ENCODE results near the gene MAPK10.
A peak's percentile ranks its signal among the peaks of the same experiment; 100 is the strongest.
"Not testable (repeated sequence)": the region's sequence is repeated elsewhere in the genome, so short reads cannot be mapped to it uniquely, and the experiment has no call there.

MAPK10 gene

DNA sequence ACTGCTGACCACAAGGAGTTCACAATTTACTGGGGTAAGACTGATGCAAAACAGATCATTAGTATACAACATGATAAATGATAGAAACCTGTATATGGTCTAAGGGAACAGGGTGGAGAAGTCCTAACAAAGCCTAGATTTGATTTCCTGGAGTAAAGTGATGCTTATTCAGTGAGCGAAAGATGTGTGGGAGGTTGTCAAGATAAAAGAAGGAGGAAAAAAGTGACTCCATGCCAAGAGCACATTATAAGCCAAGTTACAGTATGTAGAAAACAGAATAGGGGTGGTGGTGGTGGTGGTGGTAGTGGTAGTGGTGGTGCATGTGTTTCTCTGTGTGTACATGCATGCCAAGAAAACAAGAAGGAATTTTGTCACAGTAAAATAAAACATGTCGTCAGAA, 325.2 kb downstream of the MAPK10 start:
- DNase-seq (ENCODE audit: low spot score) = no peak

DNA sequence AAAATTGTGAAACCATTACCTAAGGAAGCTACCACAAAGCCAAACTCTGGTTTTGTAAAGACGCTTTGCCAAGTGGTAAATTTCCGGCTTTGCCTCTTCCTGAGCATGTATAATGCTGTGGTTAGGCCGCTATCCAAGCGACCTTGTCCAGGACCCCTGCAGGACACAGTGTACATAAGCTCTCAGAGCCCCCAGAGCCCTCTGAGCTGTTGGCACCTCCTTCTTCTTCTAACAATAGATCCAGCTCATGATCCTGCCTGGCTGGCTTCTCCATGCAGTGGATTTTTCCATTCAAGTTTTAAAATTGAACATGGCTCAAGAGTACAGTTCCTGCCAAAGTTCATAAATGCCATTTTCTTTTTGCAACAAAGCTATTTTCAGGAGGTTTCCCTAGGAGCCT, 326.7 kb downstream of the MAPK10 start:
- no peak for DNase-seq (ENCODE audit: low spot score)

DNA sequence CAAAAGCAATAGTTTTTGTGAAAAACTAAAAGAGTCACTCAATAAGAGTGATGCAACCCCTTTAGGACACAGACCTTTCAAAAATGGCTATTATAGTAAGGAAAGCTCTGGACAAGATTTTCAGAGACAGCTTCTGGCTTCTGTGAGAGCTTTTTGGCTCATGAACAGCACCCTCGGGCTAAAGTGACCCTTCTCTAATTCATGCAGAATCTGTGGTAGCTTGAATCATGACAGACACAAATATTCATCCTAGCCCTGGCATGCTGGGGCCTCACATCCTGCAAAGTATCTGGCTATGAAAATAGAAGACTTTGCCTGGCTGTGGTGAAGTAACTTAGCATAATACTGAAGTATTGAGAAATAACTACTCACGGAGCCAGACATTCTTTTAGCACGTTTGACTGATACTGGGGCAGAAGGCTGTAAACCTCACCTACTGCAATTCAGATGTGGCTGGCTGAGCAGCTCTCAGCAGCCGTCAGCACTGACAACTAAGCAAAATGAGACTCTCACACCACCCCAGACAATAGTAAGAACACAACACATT, 327.3 kb downstream of the MAPK10 start:
- no peak for DNase-seq (ENCODE audit: low spot score)

DNA sequence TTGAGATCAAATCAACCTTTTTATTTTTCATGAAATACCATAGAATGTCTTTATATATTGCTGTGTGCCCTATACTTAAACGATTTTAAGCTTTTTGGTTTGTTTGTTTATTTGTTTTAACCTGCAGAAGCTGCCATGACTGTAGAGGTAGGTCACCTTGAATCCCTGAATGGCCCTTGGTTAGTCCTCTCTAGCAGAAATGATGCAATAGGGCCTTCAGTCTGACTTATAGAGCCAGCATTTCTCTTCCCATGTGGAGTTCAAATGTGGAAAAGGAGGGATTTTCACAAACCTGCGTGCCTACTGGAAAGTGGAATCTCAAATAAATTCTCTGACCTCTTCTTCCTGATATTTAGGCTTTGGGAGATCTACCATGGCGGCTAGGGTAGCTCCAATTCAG, 327.9 kb downstream of the MAPK10 start:
- DNase-seq (ENCODE audit: low spot score) = no peak

DNA sequence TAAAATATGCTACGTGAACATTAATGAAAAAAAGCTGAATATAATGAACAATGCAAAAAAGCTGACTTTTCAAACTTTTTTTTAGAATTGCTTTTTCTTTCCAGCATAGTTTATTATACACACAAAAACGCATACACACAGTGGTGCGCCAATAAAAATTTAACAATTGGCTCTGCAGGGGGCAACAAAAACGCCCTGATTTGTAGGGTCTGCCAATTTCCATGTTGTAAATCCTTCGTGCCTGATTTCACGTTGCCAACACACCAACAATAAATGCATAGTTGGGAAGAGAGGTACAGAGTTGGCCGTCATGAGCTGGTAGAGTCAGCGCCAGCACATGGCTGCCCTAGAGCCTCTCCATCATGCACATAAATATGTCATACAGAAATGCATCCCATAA, 333.1 kb downstream of the MAPK10 start:
- no peak for DNase-seq (ENCODE audit: low spot score)

DNA sequence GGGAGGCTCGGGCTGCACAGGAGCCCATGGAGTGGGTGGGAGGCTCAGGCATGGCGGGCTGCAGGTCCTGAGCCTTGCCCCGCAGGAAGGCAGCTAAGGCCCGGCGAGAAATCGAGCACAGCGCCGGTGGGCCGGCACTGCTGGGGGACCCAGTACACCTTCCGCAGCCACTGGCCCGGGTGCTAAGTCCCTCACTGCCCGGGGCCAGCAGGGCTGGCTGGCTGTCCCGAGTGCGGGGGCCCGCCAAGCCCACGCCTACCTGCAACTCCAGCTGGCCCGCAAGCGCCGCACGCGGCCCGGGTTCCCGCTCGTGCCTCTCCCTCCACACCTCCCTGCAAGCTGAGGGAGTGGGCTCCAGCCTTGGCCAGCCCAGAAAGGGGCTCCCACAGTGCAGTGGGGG, 338.2 kb downstream of the MAPK10 start:
- DNase-seq (ENCODE audit: low spot score) = not testable (repeated sequence)

DNA sequence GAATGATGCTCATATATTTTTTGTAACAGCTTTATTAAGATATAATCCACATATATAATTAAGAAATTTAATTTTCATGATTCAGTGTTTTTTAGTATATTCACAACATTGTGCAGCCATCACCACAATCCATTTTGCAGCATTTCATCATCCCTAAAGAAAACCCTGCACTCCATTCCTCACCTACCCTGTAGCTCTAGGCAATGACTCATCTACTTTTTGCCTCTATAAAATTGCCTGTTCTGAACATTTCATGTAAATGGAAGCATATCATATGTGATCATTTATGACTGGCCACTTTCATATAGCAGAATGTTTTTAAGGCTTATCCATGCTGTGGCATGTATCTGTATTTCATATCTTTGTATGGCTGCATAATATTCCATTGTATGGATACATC, 339.9 kb downstream of the MAPK10 start:
- no peak for DNase-seq (ENCODE audit: low spot score)

DNA sequence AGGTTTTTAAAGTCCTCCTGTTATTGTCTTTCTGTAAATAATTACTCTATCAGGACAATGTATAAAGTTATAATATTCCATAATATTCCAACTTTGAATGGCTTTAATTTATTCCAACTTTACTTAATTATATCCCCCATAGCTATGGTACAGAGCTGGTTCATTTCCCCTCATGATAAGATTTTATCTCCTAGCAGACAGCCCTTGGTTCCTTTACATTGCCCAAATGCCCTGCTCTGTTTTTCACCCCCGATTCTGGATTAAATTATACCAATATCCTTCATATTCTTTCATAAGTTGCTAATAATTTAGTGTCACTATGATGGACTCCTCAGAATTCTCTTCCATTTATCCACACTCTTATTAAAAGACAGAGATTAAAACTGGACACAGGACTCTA, 340.5 kb downstream of the MAPK10 start:
- DNase-seq (ENCODE audit: low spot score) = no peak

DNA sequence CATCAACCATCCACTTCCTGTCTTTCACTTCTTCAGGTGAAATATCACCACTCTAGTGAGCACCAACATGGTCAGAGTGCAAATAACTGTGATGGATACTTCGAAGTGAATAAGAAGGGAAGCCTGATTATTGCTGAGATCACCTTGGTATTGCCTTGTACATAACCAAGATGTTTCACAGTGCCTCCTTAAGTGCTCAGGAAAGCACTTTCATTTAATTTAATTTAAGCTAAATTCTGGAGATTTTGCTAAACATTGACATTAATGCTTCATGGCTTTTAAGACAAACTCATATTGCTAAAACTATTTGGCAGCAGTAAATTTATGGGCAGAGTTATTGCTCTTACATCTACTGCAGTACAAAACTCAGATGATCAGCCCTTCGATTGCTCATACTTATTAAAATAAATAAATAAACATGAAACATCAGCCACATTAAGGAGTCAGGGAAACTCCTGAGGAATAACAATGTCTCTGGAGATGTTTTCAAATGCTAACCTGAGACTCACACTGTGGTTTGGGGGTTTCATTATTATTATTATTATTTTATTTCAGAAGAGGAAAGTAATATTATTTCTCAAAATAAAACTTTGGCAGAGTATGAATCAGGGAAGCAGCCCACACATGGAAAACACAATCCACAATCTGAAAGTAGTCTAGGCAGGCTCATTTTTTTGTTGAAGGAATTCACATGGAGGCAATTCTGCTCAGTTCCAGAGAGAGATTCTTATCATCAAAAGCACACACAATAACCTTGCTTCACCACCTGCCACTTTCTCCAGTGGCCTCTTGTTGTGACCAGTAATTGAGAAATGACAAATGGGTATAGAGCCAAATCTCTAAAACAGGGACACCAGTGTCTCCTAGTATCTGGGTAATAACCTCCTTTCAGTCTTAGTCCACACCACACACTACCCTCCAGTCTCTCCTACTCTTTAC, 344.2 kb downstream of the MAPK10 start:
- DNase-seq (ENCODE audit: low spot score) = no peak

DNA sequence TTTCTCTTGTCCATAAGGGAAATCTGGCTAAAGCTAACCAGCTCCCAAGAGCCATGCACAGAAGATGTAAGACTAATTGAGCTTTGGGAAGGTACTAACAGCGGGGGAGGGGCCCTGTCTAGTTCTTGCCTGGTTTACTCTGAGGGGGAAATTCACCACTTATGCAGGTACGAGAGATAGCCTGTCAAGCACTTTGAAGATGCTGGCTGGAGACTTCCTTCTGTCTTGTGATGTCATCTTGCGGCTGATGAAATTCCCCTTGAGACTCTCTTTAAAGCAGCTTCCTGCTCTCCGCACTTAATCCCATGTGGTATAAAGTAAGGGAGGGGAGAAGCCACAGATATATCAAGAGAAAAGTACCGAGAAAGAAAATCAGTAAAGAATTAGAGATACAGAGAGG, 345.3 kb downstream of the MAPK10 start:
- no peak for DNase-seq (ENCODE audit: low spot score)

DNA sequence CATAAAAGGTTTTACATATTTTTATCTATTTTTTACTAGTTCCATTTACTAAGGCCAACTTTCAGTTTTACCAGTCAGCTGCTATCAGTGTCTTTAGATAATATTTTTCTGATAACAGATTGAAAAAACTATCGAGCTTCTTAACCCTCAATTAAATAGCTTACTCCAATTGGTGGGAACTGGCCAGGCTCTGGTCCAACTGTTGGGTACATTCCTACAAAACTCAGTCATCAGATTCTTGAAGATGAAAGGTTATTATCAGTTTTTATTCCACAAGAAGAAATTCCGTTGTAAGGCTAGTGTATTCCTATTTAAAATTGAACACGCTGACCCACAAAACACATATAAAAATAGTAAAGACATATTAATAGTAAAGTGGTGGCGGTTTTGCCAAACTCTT, 346.2 kb downstream of the MAPK10 start:
- DNase-seq (ENCODE audit: low spot score) = no peak

DNA sequence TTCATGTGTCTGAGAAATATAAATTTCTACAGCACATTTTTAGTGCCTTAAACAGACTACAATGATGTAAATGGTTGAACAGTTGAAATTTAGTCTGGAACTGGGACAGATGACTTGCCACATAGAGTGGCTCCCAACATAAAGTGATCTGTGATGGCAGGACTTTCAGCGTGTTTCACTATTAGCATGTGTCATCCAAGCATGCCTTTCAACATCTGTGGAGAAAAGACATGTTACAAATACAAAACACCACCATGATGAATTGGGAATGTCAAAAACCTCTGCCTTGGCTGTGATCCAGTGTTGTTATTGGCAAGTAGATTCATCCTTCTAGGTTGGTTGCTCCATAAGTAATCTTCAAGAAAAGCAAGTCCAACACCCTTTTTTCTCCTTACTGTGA, 348.7 kb downstream of the MAPK10 start:
- DNase-seq (ENCODE audit: low spot score) = no peak

DNA sequence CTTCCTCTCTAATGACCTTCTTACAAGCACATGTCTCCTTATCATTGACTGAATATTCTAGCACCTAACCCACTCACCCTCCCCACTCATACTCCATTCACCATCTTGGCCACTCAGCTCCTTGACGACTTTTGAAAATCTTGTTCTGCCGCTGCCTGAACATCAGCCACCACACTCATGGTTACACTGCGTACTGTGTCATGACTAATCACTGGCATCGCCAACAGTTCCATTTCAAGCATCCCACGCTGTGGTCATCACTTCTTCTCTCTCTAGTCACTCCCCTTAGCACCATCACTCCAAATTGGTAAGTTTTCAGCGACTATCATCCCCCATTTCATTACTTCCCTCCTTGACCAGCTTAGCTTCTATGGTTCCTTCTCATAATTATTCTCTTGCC, 352.8 kb downstream of the MAPK10 start:
- DNase-seq (ENCODE audit: low spot score) = no peak

DNA sequence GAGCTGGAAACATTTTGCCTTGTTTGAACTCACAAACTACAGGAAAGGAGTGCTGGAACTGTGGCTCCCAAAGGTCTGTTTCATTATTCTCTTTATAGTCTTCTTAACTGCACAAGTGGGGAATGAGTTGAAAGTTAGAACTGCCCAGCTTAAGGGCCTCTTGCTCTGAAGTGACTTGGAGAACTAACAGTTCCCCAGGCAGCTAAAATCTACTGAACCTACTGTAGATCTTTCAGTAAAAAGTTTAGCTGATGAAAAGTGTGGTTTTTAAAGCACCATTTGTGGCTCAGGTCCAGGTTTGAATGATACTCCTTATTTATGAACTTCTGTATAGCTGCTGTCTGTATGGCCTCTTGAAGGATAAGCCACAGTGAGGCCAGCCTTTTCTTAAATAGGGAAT, 353.8 kb downstream of the MAPK10 start:
- no peak for DNase-seq (ENCODE audit: low spot score)

DNA sequence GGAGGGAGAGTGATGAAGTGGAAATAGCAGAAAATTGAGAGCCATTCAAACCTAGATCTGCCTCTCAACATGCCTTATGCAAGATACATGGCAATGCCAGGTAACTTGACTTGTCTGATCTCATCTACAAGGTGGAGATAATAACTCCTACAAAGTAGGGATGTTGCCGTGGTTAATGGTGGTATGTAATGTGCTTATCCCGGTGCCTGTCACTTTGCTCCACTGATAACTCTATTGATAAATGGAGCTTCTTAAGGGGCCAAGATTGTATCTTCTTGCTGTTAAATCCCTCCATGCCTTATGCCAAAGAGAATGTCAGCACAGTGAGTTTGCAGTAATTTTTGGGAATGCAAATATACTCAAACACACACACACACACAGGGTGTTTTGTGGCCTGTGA, 355.8 kb downstream of the MAPK10 start:
- no peak for DNase-seq (ENCODE audit: low spot score)

DNA sequence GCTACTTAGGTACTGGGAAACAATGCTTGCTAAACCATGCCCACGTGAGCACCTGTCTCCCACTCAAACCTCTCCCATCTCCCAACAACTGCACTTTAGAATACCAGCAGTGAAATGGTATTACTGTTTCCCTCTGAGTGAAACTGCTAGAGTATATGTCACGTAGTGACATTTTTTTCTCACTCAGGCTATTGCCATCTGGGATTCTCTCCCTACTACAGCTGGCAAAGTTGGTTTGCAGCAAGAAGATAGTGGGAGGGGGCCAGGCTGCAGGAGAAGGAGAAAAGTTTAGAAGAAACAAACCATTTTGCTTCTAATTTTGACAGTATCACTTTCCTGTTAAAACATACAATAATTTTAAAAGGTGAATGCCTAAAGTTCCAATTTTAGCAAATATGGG, 358.3 kb downstream of the MAPK10 start:
- no peak for DNase-seq (ENCODE audit: low spot score)

DNA sequence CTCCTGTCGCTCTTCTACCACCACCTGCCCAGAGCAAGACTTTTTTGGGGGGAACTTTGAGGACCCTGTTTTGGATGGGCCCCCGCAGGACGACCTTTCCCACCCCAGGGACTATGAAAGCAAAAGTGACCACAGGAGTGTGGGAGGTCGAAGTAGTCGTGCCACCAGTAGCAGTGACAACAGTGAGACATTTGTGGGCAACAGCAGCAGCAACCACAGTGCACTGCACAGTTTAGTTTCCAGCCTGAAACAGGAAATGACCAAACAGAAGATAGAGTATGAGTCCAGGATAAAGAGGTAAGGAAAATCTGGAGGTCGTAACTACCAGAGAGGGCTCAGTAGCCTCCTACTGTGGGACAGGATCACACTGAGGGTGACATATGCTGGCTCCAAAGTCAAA, 364.5 kb downstream of the MAPK10 start:
- DNase-seq (ENCODE audit: low spot score) = no peak

DNA sequence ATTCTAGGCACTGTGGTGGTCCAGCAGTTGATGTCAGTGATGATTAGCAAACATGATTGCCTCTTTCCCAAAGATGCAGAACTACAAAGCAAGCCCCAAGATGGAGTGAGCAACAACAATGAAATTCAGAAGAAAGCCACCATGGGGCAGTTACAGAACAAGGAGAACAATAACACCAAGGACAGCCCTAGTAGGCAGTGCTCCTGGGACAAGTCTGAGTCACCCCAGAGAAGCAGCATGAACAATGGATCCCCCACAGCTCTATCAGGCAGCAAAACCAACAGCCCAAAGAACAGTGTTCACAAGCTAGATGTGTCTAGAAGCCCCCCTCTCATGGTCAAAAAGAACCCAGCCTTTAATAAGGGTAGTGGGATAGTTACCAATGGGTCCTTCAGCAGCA, 365.3 kb downstream of the MAPK10 start:
- DNase-seq (ENCODE audit: low spot score) = no peak

DNA sequence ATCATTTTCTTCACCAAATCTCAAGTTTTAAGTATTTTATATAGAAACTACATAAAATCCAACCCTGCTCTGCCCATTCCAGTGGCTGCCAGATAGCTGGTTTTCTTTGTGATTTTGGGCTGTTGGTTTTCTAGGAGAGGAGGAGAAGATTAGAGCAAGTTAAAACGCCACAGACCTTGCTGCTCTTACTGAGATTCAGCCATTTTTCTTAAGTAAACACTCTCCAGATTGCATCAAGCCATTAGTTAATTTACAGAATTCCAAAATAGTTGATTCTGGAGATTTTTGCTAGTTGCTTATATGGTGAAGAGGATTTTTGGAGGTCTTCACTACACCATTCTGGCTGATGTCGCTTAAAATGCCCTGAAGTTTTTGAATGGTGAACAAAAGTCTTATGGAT, 366.2 kb downstream of the MAPK10 start:
- no peak for DNase-seq (ENCODE audit: low spot score)

DNA sequence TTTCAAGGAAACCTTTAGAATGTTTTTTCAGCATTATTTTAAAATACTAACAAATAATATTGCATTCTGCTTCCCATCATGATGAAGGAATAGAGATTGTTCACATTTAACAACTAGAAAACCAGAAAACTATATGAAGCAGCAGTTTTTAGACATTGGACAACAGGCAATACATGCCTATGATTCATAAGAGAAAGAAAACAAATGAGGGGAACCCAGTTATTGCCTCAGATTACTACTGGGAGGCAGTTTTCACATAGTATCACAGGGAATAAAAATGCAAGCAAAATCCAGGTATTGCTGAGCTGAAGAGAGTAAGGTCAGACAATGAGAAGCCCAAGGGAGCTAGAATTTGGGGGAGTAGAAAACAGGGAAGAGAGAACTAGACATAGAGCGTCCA, 373.6 kb downstream of the MAPK10 start:
- DNase-seq (ENCODE audit: low spot score) = no peak

DNA sequence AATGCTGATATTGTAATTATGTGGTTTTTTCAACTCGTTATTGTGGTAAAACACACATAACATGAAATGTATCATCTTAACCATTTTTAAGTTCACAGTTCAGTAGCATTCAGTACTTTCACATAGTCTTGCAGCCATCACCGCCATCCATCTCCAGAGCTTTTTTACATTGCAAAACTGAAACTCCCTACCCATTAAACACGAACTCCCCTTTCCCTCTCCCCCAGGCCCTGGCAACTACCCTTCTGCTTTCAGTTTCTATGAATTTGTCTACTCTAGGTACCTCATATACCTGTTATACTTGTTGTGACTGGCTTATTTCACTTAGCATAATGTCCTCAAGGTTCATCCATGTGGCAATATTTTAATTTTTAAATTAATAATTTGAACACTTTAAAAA, 380.6 kb downstream of the MAPK10 start:
- DNase-seq (ENCODE audit: low spot score) = no peak

DNA sequence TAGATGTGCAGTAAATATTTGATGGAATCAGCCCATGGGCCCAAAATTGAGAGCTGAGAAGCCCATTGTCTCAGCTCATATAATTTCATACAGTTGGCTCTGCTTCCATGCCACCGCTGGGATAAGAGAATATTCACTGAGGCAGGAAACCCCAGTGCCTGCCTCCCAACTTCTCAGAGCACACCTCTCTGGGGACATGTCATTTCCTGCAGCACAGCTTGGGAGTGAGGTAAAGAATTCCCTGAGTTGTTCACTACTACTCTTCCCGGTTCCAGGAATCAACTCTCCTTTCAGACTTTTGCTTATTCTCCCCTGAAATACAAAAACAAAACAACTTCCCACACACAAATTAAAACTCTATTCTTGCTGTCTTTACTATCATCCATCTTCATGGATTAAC, 389.3 kb downstream of the MAPK10 start:
- DNase-seq (ENCODE audit: low spot score) = no peak

DNA sequence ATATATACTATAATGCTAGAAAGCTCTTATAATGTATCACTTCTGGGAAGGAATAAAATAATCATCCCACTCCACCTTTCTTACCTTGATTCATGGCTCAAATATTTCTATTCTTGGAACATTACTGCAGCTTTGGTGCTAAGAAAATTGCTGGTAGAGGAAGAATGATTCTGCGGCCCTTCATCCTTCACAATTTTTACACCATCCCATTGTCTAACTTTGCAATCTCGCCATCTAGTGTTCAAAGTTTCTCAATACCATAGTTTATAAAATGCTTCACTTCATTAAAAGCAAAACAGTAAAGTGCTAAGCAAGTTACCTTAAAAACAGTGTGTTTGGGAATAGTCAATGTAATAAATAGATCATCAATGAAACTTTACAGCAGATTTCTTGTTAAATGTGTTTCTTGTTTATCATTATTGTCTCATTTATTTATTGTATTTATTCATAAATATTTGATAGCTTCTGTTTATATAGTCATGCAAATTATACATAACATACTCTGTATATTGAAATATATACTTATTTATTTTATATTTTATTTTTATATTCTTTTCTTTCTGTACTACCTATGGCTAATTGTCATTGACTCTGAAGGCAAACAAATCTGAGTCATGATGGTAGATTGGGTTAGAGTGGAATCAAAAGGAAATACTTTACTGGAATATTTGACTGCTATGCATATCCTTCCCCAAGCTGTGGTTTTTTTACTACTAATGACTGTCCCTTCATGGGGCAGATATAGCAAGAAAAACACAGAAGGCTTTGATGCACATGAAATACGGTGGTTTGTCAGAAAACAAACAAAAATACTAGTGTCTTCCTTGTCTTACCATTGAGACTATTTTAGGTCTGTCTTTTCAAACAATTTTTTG, 390.7 kb downstream of the MAPK10 start:
- peak; percentile 9 for DNase-seq (ENCODE audit: low spot score)

Measured in HuH-7 (cell line).